Fibroblast of lung (primary cell): Measurements from ENCODE around the gene GNAZ. TPM values are rescaled to one million over a fixed set of nuclear protein-coding genes. Genes with fewer than 3 reads are reported as not detected.

Experiments
- DNase-seq, 2 donors: peaks; one replicate each; pipeline versions ENCODE4 v3.0.0 to v3.0.0-alpha.2; 2010; ENCODE audit warnings: low read depth in 2 of 2
- H2AFZ ChIP-seq: 2 replicates; pipeline ENCODE4 v1.5.1; 2012; ENCODE audit warnings: low read length, control low read depth, inconsistent platforms
- H3K27ac ChIP-seq: 2 replicates; pipeline ENCODE4 v1.5.1; 2011; ENCODE audit warnings: low read length, control low read depth; ENCODE audit not compliant: insufficient read depth
- H3K27me3 ChIP-seq: 2 replicates; pipeline ENCODE4 v1.5.1; 2011; ENCODE audit warnings: mild to moderate bottlenecking, low read length; ENCODE audit not compliant: control insufficient read depth, insufficient read depth
- H3K36me3 ChIP-seq: 2 replicates; pipeline ENCODE4 v1.5.1; 2011; ENCODE audit warnings: low read length; ENCODE audit not compliant: control insufficient read depth, insufficient read depth
- H3K4me1 ChIP-seq: 2 replicates; pipeline ENCODE4 v1.5.1; 2011; ENCODE audit warnings: low read length; ENCODE audit not compliant: control insufficient read depth, insufficient read depth; ENCODE audit errors: extremely low read depth
- H3K4me2 ChIP-seq: 2 replicates; pipeline ENCODE4 v1.5.1; 2011; ENCODE audit warnings: low read length, control low read depth; ENCODE audit not compliant: insufficient read depth; ENCODE audit errors: extremely low read depth
- H3K4me3 ChIP-seq, 4 experiments: fragments of 200-600 bp in 1 of 4; sonication (generic) in 1 of 4; replicated peaks in 1 of 4; 2 replicates each; pipeline ENCODE4 v1.5.1; 2011 to 2016; ENCODE audit warnings: low read length in 4 of 4, low read depth in 3 of 4, mild to moderate bottlenecking in 3 of 4, control low read depth in 2 of 4, inconsistent platforms in 1 of 4, mixed read lengths in 1 of 4; ENCODE audit not compliant: insufficient read depth in 1 of 4; ENCODE audit errors: control extremely low read depth in 1 of 4
- H3K79me2 ChIP-seq: 2 replicates; pipeline ENCODE4 v1.5.1; 2012; ENCODE audit warnings: mild to moderate bottlenecking, low read length, inconsistent platforms; ENCODE audit not compliant: control insufficient read depth, insufficient read depth
- H3K9ac ChIP-seq: 2 replicates; pipeline ENCODE4 v1.5.1; 2011; ENCODE audit warnings: mild to moderate bottlenecking, low read length, control low read depth; ENCODE audit not compliant: insufficient read depth
- H3K9me3 ChIP-seq: 2 replicates; pipeline ENCODE4 v1.5.1; 2012; ENCODE audit warnings: low read depth, low read length; ENCODE audit not compliant: control insufficient read depth, insufficient read depth
- H4K20me1 ChIP-seq: 2 replicates; pipeline ENCODE4 v1.5.1; 2011; ENCODE audit warnings: low read length; ENCODE audit not compliant: control insufficient read depth, insufficient read depth; ENCODE audit errors: extremely low read depth
- EZH2 ChIP-seq: IDR thresholded peaks from 2 replicates; pipeline ENCODE4 v1.5.1; 2012; ENCODE audit warnings: low read length, control low read depth, mild to moderate bottlenecking; ENCODE audit errors: missing control alignments
- polyA plus RNA-seq, 2 donors: library from polyadenylated mRNA; depleted of rRNA in 1 of 2; stranded (reverse) in 1 of 2; unstranded in 1 of 2; fragments of >200 nt; gene quantifications; 2 replicates each; pipeline ENCODE4 v1.2.1, GENCODE V29; 2011 to 2012; ENCODE audit warnings: missing spikeins in 1 of 2
- total RNA-seq: library from RNA; depleted of rRNA; stranded (reverse); fragments of >200 nt; gene quantifications from 2 replicates; pipeline ENCODE4 v1.2.1, GENCODE V29; 2014
- TF ChIP-seq, protein P1 (sequence below), 2 donors: IDR thresholded peaks in 1 of 2; conservative IDR thresholded peaks in 1 of 2; 1 replicate in 1 of 2; 2 replicates in 1 of 2; pipeline ENCODE4 v1.5.1; 2011 to 2012; ENCODE audit warnings: low read length in 2 of 2, control low read depth in 1 of 2, inconsistent platforms in 1 of 2, low read depth in 1 of 2, mild to moderate bottlenecking in 1 of 2

The GNAZ gene
- total and polyA plus RNA-seq, 2 donors (not counting 1 experiment from before 2014, with no cell fraction given), result 0.22 to 1.7 TPM

DNA sequence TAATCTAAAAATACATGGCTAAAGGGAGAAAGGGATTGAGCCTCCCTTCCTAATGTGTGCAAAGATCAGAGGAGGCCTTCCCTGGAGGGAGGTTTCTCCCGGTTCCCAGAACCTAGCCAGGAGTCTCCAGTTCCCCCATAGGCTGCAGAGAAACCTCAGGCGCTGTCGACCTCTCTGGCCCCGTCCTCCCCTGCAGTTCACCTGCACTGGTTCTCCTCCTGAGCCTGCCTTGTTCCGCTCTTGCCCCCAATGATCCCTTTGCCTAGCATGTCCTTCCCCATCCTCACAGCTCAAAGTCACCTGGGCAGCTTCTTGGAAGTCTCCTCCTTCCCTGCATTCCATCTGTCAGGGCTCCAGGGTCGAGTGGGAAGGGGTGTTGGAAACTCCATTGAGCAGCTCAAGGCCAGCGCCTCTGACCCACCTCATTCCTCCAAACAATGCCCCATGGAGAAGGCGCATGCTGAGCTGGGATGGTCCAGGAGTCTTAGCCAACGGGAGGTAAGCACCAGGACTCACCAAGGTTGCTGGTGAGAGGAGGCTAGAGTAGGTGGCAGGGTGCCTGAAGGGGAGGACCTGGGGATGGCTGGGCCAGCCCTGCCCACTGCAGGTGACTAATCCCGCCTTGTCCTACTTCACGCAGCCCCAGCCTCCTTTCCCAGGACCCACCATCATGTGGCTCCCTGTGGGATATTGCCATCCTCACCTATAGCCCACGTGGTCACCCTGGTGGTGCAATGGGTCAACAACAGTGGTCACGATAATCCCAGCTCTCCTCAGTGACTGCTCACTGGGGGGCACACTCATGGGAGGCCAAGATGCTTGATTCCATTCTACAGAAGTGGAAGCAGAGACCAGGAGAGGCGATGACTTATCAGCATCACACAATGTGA, 56.1 kb downstream of the GNAZ start:
- no peaks in the 10 kb centered on the region for H4K20me1 ChIP-seq
- H3K4me3 ChIP-seq, result no peak overlapping the region
- no peaks in the 10 kb centered on the region for H3K79me2 ChIP-seq
- TF ChIP-seq EZH2, result no peak
- TF ChIP-seq, protein P1, sequence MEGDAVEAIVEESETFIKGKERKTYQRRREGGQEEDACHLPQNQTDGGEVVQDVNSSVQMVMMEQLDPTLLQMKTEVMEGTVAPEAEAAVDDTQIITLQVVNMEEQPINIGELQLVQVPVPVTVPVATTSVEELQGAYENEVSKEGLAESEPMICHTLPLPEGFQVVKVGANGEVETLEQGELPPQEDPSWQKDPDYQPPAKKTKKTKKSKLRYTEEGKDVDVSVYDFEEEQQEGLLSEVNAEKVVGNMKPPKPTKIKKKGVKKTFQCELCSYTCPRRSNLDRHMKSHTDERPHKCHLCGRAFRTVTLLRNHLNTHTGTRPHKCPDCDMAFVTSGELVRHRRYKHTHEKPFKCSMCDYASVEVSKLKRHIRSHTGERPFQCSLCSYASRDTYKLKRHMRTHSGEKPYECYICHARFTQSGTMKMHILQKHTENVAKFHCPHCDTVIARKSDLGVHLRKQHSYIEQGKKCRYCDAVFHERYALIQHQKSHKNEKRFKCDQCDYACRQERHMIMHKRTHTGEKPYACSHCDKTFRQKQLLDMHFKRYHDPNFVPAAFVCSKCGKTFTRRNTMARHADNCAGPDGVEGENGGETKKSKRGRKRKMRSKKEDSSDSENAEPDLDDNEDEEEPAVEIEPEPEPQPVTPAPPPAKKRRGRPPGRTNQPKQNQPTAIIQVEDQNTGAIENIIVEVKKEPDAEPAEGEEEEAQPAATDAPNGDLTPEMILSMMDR (conservative IDR thresholded peaks at IDR 0.05 in 1 of 2, IDR thresholded peaks at IDR 0.05 in 1 of 2; ENCODE audit: low read depth in 1 of 2, low read length in 2 of 2), result no peak
- no peaks in the 10 kb centered on the region for H3K9me3 ChIP-seq
- H3K4me1 ChIP-seq, result no peaks in the 10 kb centered on the region
- no peak overlapping the region for H3K4me2 ChIP-seq
- no peaks in the 10 kb centered on the region for H3K36me3 ChIP-seq
- no peaks in the 10 kb centered on the region for H3K27me3 ChIP-seq
- H2AFZ ChIP-seq, result no peak overlapping the region
- DNase-seq, result no peak
- H3K9ac ChIP-seq, result no peak overlapping the region
- no peak overlapping the region for H3K27ac ChIP-seq

DNA sequence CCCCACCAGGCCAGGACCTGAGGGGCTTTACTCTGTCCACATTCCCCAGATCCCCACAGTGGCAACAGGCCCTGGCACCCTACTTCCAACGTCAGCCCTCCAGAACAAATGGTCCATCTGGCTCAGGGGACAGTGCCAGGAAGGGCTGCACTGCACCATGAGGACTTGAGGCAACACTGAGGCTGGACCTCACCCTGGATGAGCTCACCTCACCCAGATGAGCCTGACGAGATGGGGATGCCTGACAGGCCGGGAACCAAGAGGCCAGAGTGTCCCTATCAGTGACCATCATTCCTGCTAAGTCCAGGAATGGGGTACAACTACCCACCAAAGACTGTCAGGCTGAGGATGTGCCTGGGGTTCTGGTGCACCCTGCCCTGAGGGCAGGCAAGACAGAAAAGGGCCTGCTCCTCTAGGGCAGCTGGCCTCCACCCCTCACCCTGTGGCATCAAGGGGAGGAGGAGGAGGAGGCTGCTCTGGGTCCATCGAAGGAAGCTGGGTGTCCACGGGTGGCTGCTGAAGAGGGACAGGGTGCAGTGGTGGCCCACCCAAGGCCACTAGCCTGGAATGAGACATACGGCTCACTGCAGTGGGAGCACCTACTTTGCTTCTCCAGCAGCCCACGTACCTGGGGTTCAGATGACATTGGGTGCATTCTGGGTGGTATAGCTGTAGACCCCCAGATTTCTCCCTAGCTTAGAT, 56.9 kb downstream of the GNAZ start:
- H3K4me1 ChIP-seq, result no peaks in the 10 kb centered on the region
- DNase-seq, result no peak
- H2AFZ ChIP-seq, result no peak overlapping the region
- no peaks in the 10 kb centered on the region for H4K20me1 ChIP-seq
- H3K79me2 ChIP-seq, result no peaks in the 10 kb centered on the region
- H3K27me3 ChIP-seq, result no peaks in the 10 kb centered on the region
- H3K9ac ChIP-seq, result no peak overlapping the region
- H3K4me3 ChIP-seq, result no peak overlapping the region
- H3K36me3 ChIP-seq, result no peaks in the 10 kb centered on the region
- TF ChIP-seq, protein P1 (conservative IDR thresholded peaks at IDR 0.05 in 1 of 2, IDR thresholded peaks at IDR 0.05 in 1 of 2; ENCODE audit: low read depth in 1 of 2, low read length in 2 of 2), result no peak
- no peak for TF ChIP-seq EZH2
- no peaks in the 10 kb centered on the region for H3K9me3 ChIP-seq
- no peak overlapping the region for H3K27ac ChIP-seq
- no peak overlapping the region for H3K4me2 ChIP-seq

DNA sequence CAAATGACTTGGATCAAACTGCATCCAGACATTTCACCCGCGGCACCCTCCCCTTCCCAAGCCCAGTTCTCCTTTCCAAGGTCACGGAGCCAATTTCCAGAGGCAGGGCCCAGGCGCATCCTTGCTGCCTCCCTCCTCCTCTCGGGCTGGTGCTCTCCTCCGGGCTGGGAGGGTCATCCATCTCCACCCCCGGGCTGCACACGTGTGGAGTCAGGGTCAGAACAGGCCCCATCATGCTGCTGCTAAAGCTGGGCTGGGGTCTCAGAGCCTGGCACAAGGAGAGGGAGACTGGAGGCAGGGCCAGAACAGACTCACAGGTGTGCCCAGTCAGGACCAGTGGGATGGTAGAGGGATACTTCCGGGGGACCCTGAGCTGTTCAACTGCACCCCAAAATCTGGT, 57.5 kb downstream of the GNAZ start:
- Histone ChIP-seq H3K36me3 (no peaks in the 10 kb centered on the region), H3K79me2 (no peaks in the 10 kb centered on the region), H2AFZ (no peak overlapping the region), H4K20me1 (no peaks in the 10 kb centered on the region), H3K4me3 (no peak overlapping the region), H3K27me3 (no peaks in the 10 kb centered on the region), H3K4me2 (no peak overlapping the region), H3K9ac (no peak overlapping the region), H3K4me1 (no peaks in the 10 kb centered on the region), H3K9me3 (no peaks in the 10 kb centered on the region), H3K27ac (no peak overlapping the region)
- DNase-seq, result no peak
- TF ChIP-seq EZH2, result no peak
- TF ChIP-seq, protein P1 (conservative IDR thresholded peaks at IDR 0.05 in 1 of 2, IDR thresholded peaks at IDR 0.05 in 1 of 2; ENCODE audit: low read depth in 1 of 2, low read length in 2 of 2), result no peak
